Activated T-cell treated with anti-CD3 and anti-CD28 coated beads, Interleukin-2, amount 50 U/mL, for 4 hours (primary cell): ENCODE data around the gene CDSN. TPM values are rescaled to one million over a fixed set of nuclear protein-coding genes. Genes with fewer than 3 reads are reported as not detected.
"Not testable (repeated sequence)": the region's sequence is repeated elsewhere in the genome, so short reads cannot be mapped to it uniquely, and the experiment has no call there.

ENCODE experiments used
- ATAC-seq, 2 donors: fragments of 200-7000 bp; cut with Tn5 transposase; one replicate each; pipeline ENCODE4 v1.10.0; 2021
- DNase-seq: peaks from one replicate; pipeline ENCODE4 v3.0.0-alpha.2; 2020
- H3K27me3 Mint-ChIP-seq: one replicate; pipeline ENCODE4 v1.8.0; 2021; ENCODE audit warnings: low read depth, mixed read lengths
- H3K36me3 Mint-ChIP-seq: one replicate; pipeline ENCODE4 v1.8.0; 2022; ENCODE audit warnings: mixed read lengths; ENCODE audit not compliant: insufficient read depth
- H3K4me1 Mint-ChIP-seq: one replicate; pipeline ENCODE4 v1.8.0; 2021; ENCODE audit warnings: low read depth, mixed read lengths
- H3K4me3 Mint-ChIP-seq: one replicate; pipeline ENCODE4 v1.8.0; 2021; ENCODE audit warnings: mild to moderate bottlenecking, moderate library complexity, mixed read lengths
- H3K9me3 Mint-ChIP-seq: one replicate; pipeline ENCODE4 v1.8.0; 2021; ENCODE audit warnings: mixed read lengths
- total RNA-seq, 3 donors: library from RNA; stranded (reverse); gene quantifications; one replicate each; pipeline ENCODE4 v1.2.1, GENCODE V29; 2021

The CDSN gene, protein sequence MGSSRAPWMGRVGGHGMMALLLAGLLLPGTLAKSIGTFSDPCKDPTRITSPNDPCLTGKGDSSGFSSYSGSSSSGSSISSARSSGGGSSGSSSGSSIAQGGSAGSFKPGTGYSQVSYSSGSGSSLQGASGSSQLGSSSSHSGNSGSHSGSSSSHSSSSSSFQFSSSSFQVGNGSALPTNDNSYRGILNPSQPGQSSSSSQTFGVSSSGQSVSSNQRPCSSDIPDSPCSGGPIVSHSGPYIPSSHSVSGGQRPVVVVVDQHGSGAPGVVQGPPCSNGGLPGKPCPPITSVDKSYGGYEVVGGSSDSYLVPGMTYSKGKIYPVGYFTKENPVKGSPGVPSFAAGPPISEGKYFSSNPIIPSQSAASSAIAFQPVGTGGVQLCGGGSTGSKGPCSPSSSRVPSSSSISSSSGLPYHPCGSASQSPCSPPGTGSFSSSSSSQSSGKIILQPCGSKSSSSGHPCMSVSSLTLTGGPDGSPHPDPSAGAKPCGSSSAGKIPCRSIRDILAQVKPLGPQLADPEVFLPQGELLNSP
- total RNA-seq: not detected

DNA sequence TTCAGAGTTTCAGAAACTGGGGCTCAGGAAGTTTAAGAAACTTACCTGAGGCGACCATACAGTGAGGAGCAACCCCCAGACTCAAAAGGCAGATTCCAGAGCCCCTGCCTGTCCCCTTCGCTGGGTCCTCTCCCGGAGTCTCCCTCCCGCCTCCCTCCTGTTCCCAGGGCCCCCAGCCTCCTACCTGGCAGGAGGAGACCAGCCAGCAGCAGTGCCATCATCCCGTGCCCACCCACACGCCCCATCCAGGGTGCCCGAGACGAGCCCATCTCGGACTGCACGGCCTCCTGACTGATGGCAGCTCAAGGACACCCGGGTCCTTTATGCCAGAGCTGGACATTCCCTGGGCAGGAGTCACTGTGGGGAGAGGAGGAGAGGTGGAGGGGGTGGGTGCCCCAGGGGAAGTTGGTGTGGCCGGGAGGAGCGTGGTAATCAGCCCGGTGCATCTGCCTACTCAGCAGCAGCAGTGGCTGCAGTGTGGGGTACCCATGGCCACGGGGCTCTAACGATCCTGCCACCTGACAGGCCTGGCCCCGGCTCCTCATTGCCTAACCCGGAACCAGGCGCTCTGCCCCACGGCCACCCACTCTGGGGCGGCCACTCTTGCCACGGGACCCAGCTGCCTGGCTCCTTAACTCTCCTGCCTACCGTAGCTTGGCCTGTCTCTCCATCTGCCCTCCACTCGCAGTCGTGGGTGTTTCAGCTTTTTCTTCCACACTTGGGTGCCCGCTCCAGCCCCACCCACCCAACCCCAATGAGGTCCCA is at the start of gene CDSN:
Gene CDSN, minus strand, starts transcription at position 296 of the 765 bp plus-strand sequence. Its CDS starts 27 bp downstream, at position 269.
- no peak within 1 kb of the TSS for H3K4me3 Mint-ChIP-seq
- H3K9me3 Mint-ChIP-seq: no peaks in the 10 kb centered on the region
- H3K27me3 Mint-ChIP-seq: peaks cover 9% of the 10 kb centered on the region
- peaks cover under 1% of the 10 kb centered on the region for H3K4me1 Mint-ChIP-seq
- no peaks in the 10 kb centered on the region for H3K36me3 Mint-ChIP-seq
- DNase-seq: no peak
- ATAC-seq: no peak

- Mint-ChIP-seq H3K27me3 (no peaks in the 10 kb centered on the region), H3K4me3 (no peak overlapping the region), H3K4me1 (peaks cover 4% of the 10 kb centered on the region), H3K36me3 (no peaks in the 10 kb centered on the region), H3K9me3 (no peaks in the 10 kb centered on the region)
- DNase-seq (no peak), ATAC-seq (no peak)
These were observed 49.0 kb upstream of the CDSN start for GRCh38 chr6:31169123-31169857.

DNA sequence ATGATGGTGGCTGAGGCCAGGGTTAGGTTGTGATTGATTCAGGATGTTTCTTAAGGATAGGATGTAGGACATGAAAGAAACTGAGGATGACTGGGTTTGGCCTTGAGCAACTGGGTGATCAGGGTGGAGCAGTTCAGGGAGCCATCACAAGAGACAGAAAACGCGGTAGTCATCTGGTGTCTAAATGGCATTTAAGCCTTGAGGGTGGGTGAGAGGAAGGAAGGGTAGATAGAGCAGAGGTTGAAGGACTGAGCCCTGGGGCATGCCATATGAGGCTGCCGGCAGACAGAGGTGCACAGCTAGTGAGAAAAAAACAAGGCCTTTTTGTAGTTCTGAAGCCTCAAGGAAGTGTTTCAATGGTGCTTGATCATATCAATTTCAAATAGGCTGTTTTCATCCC is 48.4 kb upstream of the CDSN start:
- Mint-ChIP-seq H3K4me1 (peaks cover 4% of the 10 kb centered on the region), H3K27me3 (no peaks in the 10 kb centered on the region), H3K4me3 (no peak overlapping the region)

DNA sequence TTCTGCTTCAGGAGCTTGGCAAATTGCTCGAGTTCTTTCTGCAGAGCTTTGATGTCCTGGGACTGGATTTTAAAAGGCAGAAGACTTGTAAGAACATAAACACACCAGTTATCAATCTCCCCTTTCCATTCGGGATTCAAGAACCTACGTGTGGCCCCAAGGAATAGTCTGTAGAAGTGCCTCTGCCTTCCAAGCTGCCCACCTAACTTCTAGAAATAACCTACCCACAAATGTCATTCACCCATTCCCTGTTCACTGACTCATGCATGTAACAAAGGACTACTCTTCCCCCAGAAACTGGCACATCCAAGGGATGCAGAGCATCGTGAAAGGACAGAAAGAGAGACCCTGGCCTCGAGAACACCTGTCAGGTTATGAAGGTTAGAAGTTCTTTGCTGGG is 45.7 kb upstream of the CDSN start:
- Mint-ChIP-seq H3K36me3 (no peaks in the 10 kb centered on the region), H3K27me3 (no peaks in the 10 kb centered on the region), H3K9me3 (no peaks in the 10 kb centered on the region), H3K4me1 (peaks cover 4% of the 10 kb centered on the region), H3K4me3 (no peak overlapping the region)
- no peak for DNase-seq
- no peak for ATAC-seq

More for the DNA sequence above, 48.4 kb upstream of the CDSN start:
- H3K36me3 Mint-ChIP-seq: no peaks in the 10 kb centered on the region
- ATAC-seq (no peak), DNase-seq (no peak)
- no peaks in the 10 kb centered on the region for H3K9me3 Mint-ChIP-seq

DNA sequence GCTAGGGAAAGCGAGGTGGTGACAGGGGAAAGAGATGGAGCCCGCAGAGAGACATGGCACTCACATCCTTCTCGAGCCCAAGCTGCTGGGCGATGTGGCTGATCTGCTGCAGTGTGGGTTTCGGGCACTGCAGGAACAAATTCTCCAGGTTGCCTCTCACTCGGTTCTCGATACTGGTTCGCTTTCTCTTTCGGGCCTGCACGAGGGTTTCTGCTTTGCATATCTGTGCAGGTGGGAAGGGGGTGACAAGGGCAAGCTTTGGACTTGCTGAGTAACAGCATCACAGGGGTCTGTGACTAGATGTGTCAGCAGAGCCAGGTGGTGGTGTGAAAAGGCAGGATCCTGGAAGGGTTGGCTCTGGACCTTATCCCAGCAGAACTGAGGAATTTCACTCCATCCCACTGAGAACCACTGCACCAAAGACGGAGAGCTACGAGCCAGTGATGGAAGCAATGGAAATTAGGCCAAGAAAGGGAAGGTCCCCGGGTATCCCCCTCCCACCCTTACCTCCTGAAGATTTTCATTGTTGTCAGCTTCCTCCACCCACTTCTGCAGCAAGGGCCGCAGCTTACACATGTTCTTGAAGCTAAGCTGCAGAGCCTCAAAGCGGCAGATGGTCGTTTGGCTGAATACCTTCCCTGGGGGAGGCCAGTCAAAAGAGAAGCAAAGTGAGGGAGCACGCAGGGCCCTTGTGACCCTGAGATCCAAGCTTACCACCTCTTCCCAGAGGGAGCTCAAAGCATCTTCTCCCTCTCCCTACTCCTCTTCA is 45.0 kb upstream of the CDSN start:
- not testable (repeated sequence) for DNase-seq, H3K4me3 Mint-ChIP-seq, H3K36me3 Mint-ChIP-seq, H3K27me3 Mint-ChIP-seq, H3K9me3 Mint-ChIP-seq, H3K4me1 Mint-ChIP-seq
- peak; percentile 28 to 48 for ATAC-seq

- not testable (repeated sequence) for DNase-seq, H3K36me3 Mint-ChIP-seq, H3K4me1 Mint-ChIP-seq, H3K27me3 Mint-ChIP-seq, H3K4me3 Mint-ChIP-seq, H3K9me3 Mint-ChIP-seq, ATAC-seq
These were observed 44.3 kb upstream of the CDSN start for GRCh38 chr6:31164475-31165063.

GRCh38 chr6:31163922-31164321 is 43.7 kb upstream of the CDSN start:
- ATAC-seq (no peak), DNase-seq (no peak)
- H3K9me3 Mint-ChIP-seq: no peaks in the 10 kb centered on the region
- no peaks in the 10 kb centered on the region for H3K27me3 Mint-ChIP-seq
- no peaks in the 10 kb centered on the region for H3K36me3 Mint-ChIP-seq
- H3K4me1 Mint-ChIP-seq: peaks cover 11% of the 10 kb centered on the region
- H3K4me3 Mint-ChIP-seq: no peak overlapping the region

- no peak for ATAC-seq
- DNase-seq: no peak
- H3K4me3 Mint-ChIP-seq: no peak overlapping the region
- no peaks in the 10 kb centered on the region for H3K27me3 Mint-ChIP-seq
- no peaks in the 10 kb centered on the region for H3K9me3 Mint-ChIP-seq
- no peaks in the 10 kb centered on the region for H3K36me3 Mint-ChIP-seq
- peaks cover 18% of the 10 kb centered on the region for H3K4me1 Mint-ChIP-seq
These were observed 42.4 kb upstream of the CDSN start for GRCh38 chr6:31162463-31163165.

DNA sequence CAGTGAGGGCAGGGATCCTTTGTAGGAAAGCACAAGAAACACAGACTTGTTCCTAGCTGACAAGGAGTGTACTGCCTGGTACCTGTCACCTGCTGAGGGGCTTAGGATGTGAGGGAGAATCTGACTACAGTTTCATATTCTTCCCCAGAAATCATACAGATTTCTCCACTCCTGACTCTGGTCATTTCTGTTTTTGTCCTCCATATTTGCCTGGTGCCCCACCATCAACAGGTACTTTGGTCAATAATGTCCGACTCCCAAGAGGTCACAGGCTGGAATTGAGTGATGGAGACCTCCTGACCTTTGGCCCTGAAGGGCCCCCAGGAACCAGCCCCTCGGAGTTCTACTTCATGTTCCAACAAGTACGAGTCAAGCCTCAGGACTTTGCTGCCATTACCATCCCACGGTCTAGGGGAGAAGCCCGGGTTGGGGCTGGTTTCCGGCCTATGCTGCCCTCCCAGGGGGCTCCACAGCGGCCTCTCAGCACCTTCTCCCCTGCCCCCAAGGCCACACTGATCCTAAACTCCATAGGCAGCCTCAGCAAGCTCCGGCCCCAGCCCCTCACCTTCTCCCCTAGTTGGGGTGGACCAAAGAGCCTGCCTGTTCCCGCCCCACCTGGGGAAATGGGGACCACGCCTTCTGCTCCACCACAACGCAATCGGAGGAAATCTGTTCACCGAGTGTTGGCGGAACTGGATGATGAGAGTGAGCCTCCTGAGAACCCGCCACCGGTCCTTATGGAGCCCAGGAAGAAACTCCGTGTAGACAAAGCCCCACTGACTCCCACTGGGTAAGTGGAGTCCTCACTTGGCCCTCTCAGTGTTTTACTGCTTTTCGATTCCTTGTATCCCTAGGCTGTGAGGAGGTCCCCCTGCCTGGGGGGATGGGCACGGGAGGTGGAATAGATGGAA is 41.2 kb upstream of the CDSN start:
- peaks cover 24% of the 10 kb centered on the region for H3K4me1 Mint-ChIP-seq
- no peak overlapping the region for H3K4me3 Mint-ChIP-seq
- no peaks in the 10 kb centered on the region for H3K9me3 Mint-ChIP-seq
- H3K27me3 Mint-ChIP-seq: no peaks in the 10 kb centered on the region
- ATAC-seq: no peak
- no peak for DNase-seq
- H3K36me3 Mint-ChIP-seq: no peaks in the 10 kb centered on the region

DNA sequence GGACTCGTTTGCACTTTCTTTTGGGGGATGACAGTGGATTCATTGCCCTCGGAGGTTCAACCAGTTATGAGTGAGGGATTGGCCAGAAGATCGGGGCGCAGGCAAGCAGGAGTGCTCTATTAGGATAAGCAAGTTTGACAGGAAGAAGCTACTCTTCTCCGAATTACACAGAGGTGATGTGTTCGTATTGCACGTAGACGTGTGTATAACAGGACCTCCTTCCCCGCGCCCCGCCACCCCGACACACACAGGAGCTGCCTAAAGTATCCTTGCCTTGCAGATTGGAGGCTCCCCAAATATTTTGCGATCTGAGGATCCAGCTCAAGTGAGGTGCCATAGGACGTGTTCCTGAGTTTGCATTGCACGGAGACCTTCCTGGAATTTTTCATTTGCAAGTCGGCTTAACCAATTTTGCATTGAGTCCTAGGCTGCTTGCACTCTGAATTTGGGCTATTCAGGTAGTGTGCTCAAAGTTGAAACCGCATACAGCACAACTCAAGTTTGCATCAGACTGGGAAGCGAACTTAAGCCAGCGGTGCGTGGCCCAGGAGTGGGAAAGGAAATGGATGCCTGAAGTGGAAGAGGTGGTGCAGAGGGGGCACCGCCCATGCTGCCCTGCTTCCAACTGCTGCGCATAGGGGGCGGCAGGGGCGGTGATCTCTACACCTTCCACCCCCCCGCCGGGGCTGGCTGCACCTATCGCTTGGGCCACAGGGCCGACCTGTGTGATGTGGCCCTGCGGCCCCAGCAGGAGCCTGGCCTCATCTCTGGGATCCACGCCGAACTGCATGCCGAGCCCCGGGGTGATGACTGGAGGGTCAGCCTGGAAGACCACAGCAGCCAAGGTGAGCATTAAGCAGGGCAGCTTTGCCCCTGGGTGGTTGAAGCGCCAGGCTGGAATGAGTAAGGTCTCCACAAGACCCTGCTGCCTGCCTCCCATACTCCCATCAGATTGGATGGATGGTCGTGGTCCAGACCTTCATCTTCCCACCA is 38.9 kb upstream of the CDSN start:
- Mint-ChIP-seq H3K27me3 (no peaks in the 10 kb centered on the region), H3K4me1 (peaks cover 21% of the 10 kb centered on the region), H3K36me3 (peaks cover 4% of the 10 kb centered on the region), H3K9me3 (no peaks in the 10 kb centered on the region), H3K4me3 (peak overlapping the region; percentile 93)
- DNase-seq: no peak
- peak; percentile 13 to 19 for ATAC-seq

GRCh38 chr6:31158140-31158862 is 38.1 kb upstream of the CDSN start, which contains the start of gene TCF19:
TSS of gene TCF19 (plus strand) at chr6:31158589. CDS start at chr6:31159470, 881 bp downstream.
- Mint-ChIP-seq H3K27me3 (no peaks in the 10 kb centered on the region), H3K4me1 (peaks cover 21% of the 10 kb centered on the region)

More at GRCh38 chr6:31158140-31158862, 38.1 kb upstream of the CDSN start, which contains the start of gene TCF19:
- DNase-seq: peak; percentile 99
- H3K9me3 Mint-ChIP-seq: no peaks in the 10 kb centered on the region
- peaks cover 4% of the 10 kb centered on the region for H3K36me3 Mint-ChIP-seq
- ATAC-seq: peak; percentile 96
- H3K4me3 Mint-ChIP-seq: peak within 1 kb of the TSS; percentile 93
